GM18520 (cell line): ENCODE measurements around the gene ISCA2.

ENCODE experiments used
- ATAC-seq: cut with Tn5 transposase; IDR thresholded peaks from one replicate; pipeline ENCODE4 v1.9.1; 2021; ENCODE audit not compliant: unreplicated experiment

Gene ISCA2

DNA sequence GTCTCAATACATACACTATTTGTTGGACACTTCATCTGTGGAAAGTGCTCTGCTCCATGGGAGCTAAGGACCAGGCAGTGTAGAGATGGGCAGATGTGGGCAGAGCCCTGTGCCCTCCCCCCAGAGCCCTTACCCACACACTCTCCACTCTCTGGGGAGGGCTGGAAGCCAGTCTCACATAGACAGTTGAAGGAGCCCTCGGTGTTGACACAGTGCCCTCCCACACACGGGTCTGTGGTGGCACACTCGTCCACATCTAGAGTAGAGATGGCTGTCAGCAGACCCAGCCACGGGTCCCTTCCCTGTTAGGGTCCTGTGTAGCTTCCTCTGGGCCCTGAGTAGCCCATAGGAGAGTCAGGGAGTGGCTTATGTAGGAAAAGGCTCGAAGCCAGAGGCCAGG, 14.3 kb downstream of the ISCA2 start:
- ATAC-seq = no peak

DNA sequence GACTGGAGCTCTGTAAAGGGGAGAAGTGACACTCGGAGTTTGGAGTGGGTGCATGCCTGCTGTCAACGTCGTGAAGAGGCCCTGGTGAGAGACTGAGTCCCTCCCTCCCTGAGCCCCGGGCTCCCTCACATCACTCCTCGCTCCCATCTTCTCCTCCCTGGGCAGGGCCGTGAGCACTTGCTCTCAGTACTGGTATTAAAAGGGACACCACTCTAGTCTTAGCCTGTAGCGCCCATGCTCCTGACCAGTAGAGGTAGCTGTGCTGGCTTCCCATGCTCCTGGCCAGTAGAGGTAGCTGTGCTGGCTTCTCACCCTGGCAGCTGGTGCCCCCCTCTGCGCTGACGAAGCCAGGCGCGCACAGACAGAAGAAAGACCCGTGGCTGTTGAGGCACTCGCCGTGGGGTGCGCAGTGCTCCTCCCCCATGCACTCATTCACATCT, 14.7 kb downstream of the ISCA2 start:
- no peak for ATAC-seq

DNA sequence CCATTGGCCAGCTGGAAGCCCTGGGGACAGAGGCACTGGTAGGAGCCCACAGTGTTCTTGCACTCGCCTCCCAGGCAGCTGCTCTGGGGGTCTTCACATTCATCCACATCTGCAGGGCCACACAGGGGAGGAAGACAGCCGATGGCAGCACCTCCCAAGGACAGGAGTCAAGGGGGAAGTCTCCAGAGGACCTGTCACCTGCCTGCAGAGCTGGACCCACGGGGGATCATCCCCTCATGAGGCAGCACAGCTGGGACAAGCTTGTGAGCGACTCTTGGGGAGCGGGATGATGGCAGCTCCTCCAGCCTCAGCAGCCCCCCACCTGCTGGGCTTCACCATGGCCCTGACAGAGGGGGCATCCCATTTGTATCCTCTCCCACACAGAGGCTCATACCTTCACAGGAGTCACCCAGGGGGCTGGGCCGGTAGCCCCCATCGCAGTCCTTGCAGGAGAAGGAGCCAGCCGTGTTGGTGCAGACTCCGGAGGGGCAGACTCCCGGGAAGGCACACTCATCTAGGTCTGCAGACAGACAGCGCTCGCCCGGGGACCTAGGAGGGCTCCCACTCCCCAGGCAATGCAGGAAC, 15.4 kb downstream of the ISCA2 start:
- no peak for ATAC-seq

DNA sequence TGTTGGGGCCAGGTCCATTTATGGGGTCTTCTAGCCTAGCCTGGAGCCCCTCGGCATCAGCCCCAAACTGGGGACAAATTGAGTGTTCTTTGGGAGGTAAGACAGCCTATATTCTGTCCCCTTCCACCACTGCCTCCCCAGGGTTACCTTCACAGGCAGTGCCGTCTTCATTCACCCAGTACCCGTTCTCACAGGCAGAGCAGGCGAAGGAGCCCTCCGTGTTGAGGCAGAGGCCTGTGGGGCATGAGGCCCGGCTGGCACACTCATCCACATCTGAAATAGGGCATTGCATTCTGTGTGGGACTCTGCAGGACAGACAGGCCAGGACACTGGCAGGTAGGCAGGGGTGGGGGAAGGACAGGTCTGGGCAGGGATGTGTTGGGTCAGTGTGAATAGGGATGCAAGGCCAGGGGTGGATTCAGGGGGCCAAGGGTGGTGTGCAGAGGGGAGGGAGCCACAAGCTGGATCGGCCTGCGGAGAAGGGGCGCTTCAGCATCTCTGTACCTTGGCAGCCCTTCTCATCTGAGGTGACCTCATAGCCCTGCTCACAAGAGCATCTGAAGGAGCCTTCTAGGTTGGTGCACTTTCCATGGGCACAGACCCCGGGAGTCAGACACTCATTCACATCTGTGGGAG, 16.1 kb downstream of the ISCA2 start:
- ATAC-seq = no peak

DNA sequence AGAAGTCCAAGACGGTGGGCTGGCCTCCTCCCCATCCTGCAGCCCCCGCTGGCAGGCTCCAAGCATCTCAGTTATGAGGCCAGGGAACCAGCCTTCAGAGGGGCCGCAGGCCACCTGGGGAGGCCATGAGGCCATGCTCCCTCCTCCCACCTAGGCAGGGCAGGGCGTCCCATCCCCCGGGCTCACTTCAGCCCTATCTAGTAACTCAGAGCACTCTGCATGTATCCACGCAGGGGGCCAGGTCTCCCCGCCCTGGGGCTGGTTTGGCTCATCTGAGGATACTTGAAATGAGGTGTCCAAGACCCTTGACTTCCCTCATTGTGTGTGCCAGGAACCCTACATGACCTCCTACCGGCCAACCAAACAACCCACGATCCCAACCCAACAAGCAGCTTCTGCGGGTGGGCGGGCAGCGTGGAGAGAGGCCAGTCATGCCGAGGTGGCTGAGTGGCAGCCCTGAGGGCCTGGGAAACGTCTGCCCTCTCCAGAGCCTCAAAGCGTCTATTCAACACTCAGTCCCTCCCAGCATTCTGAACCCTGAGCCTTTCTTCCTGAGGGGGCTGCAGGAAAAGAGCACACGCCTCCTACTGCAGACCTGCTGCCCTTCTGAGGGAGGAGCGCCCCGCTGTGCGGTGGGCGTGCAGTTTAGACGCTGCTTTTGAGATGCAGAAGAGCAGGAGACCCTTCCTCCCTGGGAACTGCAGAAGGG, 16.8 kb downstream of the ISCA2 start:
- ATAC-seq = no peak

DNA sequence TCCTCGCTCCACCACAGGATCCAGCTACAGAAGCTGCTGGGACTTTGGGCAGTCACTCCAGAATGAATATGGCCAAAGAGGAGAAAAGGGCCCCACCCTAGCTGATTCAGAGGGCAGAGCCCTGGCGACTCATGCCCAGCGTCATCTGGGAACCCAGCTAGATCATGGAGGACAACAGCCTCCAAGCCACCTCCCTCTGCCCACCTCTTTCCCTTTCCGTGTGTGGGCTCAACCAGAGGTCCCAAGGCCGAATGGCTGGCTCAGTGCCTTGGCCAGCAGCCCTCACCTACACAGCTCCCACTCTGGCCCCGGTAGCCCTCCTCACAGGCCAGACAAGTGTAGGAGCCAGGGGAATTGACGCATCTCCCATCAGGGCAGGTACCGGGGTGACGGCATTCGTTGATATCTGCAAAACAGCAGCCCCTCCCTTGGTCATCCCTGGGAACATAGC, 17.4 kb downstream of the ISCA2 start:
- ATAC-seq = no peak

DNA sequence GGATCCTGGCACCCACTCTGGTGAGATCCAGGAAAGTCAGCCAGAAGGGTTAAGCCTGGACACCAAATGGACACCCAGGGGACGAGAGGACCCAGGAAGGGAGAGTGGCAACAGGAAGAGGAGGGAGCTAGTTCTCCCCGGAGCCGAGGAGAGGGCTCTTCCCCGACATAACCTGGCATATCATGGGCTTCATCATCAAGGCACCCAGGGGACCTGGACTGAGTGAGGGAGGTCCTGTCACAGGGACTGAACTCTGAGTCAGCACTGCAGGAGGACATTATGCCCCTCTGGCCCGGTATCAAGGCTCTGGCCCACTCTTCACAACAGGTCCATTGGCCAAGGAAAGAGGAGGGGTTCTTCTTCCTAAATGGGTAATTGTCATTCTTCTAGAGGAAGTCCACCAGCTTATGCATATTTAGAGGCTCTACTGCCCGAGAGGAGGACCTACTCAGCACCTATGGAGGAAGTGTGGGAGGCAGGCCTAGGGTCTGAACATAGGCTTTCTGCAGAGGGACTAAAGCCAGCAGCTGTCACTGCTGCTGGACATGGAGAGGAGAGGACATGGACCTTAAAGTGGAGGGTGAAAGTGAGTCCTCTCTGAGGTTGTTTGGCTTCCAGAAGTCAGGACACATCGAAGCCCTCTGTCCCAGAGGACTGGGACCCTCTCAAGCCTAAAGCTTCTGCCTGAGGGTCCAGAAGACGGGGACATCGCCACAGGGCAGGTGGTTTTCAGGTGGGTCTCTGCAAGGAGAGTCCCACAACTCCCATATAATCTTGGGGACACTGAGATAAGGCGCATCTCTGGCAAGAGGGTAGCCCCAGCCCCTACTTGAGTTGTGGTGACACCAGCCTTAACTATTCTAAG, 18.6 kb downstream of the ISCA2 start:
- no peak for ATAC-seq

DNA sequence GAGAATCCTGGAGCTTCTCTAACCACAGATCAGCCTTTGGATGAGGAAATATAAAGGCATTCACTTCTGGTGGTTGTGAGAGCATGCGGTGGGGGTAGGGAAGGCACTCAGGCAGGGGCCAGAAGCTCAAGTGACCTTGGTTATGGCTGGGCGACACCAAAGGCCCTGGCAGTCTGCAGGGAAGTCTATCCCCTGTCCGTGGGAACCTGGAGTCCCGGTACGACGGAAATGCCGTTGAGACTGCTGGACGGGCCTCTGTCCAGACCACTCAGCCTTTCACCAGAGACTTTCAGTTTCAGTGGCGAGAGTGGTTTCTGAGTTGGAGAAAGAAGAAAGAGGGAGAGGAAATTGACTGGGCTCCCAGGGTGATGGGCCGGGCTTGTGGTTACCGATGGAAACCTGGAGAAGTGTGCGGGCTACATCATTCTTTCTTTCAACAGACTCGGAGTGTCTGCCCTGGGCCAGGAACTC, 20.9 kb downstream of the ISCA2 start:
- no peak for ATAC-seq

DNA sequence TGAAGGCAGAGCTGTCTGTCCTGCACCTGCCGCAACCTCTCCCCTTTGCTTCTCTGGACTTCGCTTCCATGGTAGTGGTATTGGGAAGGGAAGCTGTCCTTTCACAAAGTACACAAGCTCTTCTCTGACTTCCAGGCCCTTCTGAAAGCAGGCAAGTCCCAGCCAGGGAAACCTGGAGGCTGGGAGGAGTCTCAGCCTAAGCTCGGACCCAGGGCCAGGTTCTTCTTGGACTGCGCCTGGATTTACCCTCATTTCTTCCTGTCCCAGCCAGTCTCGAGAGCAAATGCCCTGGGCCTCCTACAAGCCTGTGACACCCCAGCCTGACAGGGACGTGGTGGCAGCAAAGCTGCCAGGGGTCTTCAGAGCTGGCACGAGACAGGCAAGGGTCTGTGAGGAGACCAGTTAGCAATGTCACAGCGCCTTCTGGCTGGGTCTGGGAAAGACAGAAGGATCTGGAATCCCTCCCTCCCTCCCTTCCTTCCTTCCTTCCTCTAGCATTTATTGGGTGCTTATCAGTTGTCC, 22.4 kb downstream of the ISCA2 start:
- no peak for ATAC-seq

DNA sequence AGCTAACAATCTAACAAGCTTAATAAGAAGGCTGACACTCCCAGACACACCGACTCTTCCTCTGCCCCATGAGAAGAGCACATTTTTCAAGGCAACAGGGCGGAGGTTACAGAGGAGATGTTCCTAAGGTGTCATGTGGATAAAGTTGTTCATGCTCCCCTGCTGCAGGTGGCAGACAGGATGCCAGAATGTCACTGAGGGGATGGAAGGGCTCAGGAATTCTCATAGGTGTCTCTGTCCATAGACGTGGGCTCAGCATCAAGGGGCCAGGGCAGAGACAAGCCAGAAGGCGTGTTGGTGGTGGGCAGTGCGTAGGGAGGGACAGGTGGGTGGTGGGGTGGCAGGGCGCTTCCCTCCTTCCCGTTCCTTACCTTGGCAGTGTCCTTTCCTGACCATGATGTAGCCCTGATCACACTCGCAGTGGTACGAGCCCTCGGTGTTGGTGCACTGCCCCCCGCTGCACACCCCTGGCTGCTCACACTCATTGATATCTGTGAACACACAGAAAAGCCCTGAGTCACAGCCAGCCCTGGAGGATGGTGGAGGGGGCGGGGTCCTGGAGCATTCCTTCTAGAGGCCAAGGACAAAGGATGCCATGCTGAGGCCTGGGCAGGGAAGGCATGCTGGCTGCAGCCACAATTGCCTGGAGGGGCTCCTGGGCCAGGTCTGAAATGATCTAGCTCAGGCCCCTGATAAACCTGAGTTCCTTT, 23.0 kb downstream of the ISCA2 start:
- no peak for ATAC-seq

DNA sequence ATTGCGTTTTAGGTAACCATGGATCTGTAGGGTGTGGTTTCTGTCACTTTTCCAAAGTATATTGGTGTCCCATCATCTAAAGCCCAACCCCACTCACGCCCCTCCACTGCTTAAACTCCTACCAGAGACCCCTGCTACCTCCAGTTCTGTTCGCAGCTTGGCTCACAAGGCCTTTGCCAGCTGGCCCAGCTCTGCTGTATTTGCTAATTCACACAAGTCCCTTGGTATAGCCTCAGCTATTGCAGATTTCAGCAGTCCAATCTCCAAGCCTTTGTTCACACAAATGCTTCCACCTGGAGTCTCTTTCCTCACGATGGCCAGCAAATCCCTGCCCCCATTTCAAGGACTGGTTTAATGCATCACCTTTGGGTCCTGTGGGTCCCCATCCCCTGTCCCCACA, 24.2 kb downstream of the ISCA2 start:
- no peak for ATAC-seq

DNA sequence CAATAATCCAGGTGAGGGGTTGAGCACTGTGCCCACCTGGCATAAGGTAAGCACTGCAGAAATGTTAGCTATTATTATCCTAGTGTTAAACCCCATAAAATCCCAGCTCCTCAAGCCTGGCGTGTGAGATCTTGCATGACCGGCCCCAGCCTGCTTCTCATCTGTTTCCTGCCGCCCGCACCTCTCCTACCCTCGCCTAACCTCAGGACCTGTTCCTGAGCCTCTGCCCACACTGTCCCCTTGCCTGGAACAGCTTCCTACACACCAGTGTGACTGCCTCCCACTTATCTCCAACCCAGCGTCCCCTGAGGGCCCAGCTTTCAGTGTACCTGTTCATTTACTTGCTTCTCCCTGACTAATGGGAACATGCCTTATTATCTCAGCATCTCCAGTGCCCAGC, 24.7 kb downstream of the ISCA2 start:
- ATAC-seq = no peak

DNA sequence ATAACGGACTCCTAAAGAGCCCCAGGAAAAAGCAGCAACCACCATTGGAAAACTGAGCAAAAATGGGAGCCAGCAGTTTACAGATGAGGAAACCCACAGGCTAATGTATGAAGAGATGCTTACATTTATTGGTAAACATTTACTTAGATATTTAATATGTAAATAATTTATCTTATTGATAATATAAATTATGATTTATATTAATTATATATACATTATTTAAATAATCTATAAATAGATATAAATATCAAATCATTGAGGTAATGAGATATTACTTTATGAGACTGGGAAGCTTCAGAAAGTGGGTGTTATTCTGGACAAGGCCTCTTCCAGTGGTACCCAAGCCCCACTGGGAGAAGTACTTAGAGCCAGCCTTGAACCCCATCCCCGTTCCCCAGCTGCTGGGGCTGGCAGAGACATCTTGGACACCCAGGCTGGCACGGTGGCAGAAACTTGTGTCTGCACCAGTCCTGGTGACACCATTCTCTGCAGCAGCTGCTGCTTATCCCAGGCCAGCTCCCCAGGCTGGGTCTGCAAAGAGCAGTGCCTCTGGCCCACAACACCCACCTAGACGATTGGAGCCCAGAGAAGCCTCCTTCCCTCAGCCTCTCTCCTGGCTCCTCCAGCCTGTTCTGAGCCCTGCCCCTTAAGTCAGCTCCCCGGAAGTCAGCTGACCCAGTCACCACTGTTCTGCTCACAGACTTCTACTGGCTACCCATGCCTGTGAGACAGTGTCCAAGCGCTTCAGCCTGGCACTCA, 25.9 kb downstream of the ISCA2 start:
- ATAC-seq = no peak

DNA sequence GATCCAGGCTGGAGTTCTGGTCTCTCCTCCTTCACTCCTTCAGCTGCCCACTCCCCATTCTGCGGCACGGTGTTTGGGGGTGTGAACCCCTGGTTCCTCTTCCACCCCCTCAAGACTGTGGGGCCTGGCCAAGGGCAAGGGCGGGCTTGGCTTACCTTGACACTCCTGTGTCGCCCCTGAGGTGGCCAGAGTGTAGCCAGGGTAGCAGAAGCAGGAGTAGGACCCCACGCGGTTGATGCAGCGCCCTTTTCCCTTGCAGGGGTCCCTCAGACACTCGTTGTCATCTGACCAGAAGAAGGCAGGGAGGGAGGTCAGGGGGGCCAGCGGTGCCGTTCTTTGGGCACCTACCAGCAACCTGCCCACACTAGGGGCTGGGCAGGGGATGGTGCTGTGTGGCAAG, 28.2 kb downstream of the ISCA2 start:
- no peak for ATAC-seq

DNA sequence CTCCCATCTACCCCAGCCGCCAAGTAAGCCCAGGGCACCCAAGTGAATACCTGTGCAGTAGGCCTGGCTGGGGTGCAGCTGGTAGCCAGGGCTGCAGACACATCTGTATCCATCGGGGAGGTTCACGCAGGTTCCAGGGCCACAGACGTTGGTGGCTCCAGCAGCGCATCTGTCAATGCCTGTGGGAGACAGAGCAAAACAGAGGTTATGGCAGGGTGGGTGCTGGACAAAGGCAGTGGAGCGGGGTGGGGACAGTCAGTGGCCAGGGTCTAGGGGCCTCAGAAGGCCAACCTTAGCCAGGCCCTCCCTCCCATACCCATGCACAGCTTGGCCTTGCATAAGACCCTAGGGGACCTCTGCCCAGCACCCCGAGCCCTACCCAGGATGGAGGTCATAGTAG, 29.2 kb downstream of the ISCA2 start:
- ATAC-seq = no peak

DNA sequence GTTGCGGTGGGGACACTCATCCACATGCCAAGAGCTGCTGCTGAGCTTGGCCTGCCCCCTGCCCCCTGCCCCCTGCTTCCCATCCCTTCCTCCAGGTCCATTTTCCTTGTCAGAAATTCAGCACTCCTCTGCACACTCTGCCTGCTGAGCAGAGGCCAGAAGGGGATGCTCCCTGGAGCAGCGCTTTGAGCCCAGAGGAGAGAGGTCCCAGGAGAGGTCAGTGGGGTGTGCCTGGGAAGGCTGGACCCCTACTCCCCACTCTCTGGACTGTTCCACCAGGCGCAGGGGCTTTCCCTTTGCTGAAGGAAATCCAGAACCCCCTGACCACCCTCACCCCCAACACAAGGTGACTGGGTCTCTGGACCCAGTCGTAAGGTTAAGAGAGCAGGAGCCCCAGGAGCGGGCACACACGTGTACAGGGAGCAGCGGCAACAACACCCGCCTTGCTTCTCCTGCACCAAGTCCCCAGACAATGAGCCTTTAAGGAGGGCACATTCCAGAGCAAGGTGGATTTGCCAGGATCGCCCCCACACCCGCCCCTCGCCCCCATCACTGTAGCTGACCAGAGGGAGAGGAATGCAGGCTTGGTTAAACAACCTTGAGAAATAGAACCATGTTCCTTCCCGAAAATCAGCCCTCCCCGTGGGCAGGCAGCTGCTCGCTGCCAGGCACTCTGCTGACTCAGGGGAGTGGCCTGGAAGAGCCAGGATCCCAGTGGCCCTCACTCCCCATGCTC, 30.7 kb downstream of the ISCA2 start:
- ATAC-seq = no peak

DNA sequence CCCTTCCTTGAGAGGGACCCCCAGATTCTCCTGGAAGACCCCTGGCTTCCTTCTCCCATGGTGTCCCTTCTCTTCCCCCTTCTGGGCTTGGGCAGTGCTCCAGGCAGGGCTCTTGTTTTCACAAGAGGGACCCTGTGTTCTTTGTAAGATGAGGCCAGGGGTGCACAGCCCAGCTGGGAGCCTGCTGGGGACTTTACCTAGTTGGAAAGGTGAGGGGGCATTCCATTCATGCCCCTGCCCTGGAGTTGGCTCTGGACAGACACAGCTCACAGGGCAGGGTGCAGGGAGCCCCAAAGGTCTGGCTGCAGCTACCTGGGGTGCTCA, 31.2 kb downstream of the ISCA2 start:
- ATAC-seq = no peak

DNA sequence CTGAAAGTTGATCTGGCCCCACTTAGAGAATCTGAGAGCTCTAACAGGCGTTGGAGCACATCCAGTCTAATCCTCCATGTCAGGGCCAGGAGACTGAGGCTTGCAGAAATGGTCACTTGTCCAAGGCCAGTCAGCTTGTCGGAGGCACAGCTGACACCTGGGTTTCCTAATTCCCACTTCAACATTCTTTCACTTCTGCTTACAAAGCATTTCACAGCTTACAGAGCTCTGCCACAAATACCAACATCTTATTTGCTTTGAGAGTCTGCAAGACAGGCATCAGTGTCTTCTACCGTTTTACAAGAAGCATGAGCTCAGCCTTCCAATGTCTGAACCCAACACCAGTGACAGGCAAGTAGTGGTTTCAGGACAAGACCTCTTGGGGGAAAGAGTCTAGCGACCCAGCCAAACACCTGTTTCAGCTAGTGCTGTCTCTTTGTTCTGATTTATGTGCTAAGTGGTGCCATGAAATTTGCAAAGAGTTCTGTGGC, 31.8 kb downstream of the ISCA2 start:
- no peak for ATAC-seq
